Hematopoietic multipotent progenitor cell (in vitro differentiated cells): ENCODE data around the gene ACADS. TPM values are rescaled to one million over a fixed set of nuclear protein-coding genes. Genes with fewer than 3 reads are reported as not detected.

Experiments
- DNase-seq, 3 donors: peaks; one replicate each; pipeline ENCODE4 v3.0.0-alpha.2; 2011 to 2015; ENCODE audit warnings: low read depth in 2 of 3, low spot score in 2 of 3
- total RNA-seq: library from RNA; depleted of rRNA; stranded (reverse); fragments of >200 nt; gene quantifications from one replicate; pipeline ENCODE4 v1.2.3, GENCODE V29; 2012

ACADS gene
- total RNA-seq, 1 donor, result 33.1 TPM

DNA sequence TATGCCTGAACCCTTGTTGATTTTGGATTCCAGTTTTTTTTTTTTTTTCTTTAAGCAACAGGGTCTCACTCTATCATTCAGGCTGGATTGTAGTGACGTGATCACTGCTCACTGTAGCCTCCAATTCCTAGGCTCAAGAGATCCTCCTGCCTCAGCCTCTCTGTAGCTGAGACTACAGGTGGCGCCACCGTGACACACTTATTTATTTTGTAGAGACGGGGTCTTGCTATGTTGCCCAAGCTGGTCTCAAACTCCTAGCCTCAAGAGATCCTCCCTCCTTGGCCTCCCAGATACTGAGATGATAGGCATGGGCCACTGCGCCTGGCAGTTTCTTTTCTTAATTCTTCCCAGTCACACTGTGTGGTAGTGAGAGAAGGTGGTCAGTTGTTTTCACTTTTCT is 25.2 kb downstream of the ACADS start:
- DNase-seq, result no peak

DNA sequence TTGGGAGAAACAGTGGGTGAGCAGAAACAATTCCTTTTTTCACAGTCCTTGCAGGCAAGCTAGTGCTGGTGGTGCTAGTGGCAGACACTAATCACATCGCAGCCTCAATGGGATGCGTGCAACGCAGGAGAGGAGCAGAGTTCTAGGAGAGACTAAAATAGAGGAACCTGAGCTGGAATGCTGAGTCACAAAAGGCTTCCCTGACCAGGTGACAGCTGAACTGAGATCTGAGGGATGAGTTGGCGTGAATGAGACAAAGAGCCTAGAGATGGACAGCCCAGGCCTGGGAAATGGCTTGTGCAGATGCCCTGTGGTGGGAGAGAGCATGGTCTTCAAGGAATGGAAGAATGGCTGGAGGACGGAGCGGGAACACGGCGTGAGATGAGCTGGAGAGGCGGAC is 25.8 kb downstream of the ACADS start:
- peak in 1 of 3 donors; percentile 15 for DNase-seq

DNA sequence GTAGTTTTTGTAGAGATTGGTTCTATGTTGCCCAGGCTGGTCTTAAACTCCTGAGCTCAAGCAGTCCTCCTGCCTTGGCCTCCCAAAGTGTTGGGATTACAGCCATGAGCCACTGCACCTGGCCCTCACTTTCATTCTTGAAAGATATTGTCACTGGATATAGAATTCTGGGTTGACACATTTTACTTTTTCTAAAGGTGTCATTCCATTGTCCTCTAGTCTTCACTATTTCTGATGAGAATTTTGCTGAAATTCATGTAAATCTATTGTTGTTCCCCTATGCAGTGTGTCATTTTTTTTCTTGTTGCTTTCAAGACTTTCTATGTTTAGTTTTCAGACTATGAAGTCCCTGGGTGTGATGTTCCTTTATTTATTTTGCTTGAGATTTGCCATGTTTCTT is 29.2 kb downstream of the ACADS start:
- DNase-seq, result no peak

DNA sequence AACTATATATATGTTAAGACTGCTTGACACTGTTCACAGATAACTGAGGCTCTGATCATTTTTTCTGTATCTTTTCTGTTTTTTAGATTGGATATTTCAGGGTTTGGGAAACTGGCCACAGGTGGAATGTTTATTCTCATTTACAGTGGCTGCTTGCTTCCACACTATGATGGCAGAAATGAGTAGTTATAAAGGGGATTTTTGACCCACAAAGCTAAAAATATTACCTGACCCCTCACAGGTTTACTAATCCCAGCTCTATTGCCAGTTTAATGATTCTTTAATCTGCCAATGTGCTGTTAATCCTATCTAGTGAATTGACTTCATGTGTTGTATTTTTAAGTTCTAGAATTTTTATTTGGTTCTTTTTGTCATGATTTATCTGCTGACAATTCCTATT is 29.6 kb downstream of the ACADS start:
- no peak for DNase-seq

DNA sequence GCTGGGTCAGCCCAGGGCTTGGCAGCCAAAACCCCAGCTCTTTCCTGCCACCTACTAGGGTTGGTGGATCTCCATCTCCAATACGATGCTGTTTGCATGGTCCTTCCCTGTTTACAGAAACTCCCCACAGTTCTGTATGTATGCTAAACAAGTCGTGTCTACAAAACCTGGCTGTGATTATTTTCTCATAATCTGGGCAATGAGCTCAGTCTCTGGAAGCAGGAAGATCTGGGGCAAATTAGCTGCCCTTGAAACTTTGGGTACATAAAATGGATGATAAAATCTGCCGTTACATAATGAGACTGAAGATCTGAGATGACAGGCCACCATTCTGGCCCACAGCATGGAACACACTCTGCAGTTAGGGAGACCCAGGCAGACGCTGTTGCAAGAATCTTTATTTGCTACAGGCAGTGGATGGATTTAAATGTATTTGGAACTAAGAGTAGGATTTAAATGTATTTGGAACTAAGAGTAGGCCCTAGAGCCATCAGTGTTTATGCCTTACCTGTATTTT is 31.7 kb downstream of the ACADS start:
- DNase-seq, result no peak

DNA sequence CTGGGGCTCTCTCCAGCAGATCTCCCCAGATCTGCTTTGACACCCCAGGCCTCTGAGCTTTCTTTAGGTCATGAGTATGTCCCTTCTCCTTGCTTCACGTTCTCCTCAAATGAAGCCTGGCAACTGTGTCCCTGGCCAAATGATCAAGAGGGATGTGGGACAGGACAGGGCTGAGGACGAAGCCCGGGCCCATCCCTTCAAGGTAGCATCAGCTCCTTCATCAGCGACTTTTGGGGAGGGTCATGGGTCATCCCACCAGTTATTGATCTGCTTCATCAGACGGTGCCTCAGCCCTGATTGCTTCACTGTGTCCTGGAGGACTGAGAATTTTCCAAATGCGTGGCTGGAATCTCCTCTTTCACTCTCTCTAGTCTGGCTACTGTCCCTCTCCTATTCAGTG is 32.3 kb downstream of the ACADS start:
- DNase-seq, result no peak

DNA sequence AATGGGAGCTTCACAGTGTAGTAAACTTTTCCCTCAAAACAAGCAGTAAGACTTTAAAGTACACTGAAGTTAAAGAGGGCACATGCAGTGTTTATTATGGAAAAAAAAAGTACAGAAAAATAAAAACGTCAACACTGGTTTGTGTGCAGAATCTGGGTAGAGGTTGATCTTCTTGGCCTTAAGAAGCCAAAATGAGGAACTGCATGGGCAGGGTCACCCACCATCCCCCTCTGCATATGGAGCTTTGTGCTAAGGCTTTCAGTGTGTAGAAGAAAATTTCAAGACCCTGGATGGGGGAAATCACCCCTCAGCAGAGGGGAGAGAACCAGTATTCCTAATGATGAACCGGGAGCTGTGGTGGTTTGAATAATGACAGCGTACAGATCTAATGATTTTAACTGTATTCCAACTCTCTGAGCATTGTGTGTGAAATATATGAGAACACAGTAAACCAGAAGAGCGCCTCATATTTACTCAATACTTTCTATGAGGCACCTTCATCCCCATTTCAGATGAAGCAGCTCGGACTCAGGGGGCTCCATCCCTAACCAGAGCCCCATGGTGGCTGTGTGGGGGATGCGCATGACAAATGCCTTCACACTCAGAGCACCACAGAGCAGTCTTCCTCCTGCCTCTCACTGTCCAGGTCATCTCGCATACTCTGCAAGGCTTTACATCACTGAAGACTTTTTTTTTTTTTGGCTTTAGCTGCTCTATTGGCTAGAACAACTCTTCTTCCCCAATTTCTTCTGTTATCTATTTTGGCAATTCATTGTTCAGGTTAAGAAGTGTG is 33.4 kb downstream of the ACADS start:
- DNase-seq, result no peak

DNA sequence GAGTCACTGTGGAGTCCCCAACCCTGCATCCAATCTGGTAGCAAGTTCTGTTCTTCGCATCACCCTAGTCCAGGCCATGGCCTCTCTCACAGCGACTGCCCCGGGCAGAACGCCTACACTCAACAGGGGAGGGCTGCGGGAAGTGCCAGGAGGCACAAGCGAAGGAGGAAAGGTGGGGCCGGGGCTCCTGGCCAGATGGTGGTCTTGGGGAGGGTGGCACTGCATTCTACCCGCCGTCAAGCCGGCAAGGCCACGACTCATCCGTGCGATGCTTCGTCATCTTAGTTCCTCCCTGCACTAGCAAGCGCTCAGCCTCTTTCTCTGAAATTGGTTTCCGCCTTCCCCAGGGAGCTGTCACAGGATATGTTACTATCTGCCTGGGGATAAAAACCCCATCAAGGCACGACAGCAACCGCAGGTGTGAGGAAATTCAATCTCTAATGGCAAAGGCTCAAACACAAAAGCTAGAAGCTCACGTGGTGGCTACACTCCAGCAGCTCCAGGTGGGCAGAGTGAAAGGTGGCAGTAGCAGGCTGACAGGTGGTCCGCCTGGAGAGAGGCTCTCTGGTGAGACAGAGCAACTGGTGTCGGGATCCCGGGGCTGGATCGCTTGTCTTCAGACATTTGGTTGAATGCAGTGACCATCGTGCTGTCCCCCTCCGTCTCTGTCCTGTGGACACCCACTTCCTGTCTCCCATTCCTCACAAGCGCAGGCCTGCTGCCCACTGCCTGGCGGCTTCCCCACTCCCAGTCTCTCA is 34.1 kb downstream of the ACADS start:
- no peak for DNase-seq

DNA sequence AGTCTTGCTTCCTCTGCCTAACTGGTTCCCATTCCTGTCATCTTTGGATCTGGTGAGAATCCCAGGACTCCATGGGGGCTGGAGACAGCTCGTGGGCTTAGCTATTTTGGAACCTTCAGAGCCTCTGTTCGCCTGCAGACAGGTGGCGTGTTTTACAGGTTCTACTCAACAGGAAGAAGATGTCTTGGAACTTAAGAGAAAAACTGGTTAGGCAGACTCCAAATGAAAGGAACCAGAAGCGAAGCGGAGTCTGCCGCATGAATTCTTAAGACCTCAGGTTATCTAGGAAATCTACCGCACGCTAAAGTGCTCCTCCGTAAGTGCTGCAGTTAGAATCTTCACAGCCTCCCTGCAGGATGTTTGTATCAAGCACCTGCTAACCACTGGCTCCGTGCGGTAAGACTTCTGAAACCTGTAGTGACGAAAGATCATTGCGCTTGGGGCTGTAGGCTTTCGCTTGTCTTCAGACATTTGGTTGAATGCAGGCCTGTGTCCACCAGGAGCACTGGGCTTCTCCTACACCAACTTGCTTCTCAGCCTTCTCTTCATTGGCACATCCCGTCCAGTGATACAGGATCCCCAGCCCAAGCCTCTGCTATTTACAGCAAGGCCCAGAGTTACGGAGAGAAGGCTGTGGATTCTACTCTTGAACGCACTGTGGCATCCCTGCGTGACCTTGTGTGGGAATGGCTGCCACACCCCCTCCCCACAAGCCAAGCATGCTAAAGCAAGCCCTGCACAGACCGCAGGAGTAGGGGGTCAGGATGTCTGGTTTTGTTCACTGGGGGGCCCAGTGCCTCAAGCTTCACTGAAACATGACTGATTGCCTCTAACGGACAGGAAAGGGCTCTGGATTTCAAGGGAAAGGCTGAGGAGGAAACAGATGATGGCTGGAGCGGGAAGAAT is 35.0 kb downstream of the ACADS start:
- no peak for DNase-seq

DNA sequence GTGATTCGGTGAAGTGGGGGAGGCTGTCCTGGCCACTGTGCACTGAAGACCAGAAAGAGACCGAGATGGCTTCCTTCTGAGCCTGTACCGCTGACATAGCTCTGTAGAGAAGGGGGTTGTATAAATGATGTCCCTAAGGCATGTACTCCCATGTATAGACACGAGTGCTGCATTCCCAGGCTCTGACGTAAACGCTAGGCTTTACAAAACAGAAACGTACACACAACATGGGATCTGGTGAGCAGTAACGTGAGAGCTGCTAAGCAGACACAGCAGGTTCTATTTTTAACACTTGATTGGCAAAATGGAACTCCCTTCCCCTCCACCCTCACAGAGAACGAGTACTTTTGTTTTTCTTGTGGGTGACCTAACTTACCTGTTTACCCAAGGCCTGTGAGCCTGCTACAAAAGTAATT is 35.9 kb downstream of the ACADS start:
- no peak for DNase-seq

DNA sequence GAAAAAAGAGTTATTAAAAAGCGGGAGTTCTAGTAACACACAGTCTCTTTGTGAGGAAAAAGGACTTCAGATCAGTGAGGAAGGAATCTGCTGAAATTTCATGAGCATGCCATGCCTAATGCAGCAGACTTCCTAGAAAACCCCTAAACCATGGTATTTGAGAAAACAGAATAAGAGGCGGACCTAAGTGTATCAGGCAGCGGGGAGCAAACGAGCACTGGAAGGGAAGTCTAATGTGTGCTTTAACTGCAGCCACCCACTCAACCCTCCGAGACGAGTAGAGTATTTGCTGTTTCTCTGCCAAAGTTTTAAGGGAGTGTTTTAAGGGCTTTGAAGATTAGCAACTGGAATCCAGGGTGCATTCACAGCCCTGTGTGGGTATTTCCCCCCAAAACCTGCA is 36.5 kb downstream of the ACADS start:
- no peak for DNase-seq

DNA sequence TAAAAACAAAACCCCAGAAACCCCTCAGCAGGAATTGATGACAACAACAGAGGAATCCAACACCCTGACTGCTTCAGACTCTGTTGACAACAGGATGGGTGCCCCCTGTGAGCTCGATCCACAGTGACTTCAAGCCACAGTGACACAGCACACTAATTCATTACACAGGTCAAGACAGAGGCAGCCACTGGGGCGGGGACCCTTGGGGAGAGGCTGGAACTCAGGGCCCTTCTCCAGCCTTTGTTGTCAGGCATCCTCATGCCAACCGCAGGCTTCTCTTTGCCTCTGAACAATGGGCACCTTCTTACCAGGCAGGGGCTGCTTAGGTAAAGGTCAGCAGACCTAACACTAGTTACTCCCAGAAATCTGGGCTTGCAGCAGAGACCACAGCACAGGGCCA is 37.6 kb downstream of the ACADS start:
- DNase-seq, result no peak

DNA sequence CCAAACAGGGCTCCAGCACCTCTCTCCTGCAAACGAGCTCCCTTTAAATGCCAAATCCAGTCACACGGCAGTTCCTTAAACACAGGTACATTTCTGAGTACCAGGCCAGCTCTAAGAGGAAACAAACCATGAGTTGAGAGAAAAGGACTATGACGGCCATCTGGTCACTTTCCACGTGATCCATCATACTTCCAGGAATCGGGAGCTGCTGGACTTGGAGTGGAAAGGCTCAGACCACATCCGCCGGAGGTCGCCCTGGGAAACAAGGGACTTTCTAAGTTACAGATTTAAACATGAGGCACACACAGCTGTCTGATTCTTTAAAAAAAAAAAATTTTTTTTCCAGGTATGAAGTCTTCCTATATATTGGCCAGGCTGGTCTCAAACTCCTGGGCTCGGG is 39.2 kb downstream of the ACADS start:
- no peak for DNase-seq

DNA sequence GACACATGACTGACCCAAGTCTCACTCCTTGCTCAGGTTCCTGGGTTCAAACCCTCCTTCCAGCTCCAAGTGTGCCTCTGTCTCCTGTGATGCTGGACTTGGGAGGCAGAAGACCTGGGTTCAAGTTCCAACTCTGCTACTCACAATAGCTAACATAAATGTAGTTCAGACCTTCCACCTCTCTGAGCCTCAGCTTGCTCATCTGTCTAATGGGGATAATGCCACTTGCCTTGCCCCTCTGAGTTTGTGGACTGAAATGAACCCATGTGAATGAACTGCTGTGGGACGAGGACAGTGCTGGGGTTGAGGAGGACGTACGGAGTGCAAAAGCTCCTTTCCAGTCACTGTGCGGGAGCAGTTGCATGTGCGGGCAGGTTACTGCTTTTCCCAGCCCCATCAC is 40.9 kb downstream of the ACADS start:
- DNase-seq, result no peak

DNA sequence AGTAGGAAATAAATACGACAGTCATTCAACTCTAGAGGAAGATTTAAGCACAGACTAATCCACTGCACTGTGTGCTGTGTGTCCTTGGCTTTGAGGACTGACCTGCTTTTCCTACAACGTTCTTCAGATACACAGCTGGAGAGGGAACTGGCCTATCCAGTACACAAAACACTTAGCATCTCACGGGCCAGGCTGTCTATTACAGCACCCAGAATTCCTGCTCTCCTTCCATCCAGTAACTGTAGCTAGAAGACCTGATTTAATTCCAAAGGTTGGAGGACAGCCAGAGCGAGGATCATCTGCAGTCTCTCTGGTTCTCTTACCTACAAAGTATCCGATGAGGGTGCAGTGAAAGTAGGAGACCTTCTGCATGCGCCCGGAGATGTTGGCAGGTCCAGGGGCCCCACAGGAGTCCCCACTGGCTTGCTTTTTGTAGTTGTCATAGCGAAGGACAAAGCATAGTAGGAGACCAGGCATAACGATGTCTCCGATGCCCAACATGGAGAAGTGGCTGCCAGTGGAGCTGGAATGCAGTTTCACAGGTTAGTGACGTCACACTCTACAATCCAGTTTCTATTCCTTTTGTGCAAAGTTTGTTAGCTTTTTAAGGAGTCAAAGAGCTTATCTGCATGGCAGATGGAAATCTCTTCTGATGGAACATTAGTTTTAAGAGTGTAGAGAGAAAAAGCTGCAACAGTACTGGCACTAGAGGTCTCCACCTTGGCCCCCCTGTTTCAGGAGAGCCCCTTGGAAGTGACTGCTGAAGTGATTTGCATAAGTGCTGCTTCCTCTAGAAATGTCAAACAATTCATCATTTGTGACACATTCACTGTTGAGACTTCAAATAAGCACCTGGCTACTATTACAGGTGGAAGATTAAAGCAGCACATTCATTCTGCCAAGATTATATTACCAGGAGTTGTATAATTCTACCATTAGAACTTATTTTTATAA is 41.7 kb downstream of the ACADS start:
- DNase-seq, result no peak

DNA sequence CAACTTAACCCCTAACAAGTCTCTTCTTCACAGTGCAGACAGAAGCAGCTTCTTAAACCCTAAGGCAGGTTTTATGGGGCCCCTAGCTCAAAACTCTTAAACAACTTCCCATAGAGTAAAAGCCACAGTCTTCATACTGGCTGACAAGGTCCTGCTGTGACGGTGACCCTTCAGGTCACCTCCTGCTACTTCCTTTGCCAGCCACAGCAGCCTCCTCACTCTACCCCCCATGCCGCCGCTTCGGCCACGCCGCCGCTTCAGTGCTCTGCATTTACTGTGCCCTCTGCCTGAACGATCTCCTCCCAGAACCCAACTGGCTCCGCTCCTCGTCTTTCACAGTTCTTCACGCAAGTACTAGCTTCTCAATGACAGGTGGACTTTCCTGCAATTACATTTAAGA is 45.5 kb downstream of the ACADS start:
- DNase-seq, result no peak

DNA sequence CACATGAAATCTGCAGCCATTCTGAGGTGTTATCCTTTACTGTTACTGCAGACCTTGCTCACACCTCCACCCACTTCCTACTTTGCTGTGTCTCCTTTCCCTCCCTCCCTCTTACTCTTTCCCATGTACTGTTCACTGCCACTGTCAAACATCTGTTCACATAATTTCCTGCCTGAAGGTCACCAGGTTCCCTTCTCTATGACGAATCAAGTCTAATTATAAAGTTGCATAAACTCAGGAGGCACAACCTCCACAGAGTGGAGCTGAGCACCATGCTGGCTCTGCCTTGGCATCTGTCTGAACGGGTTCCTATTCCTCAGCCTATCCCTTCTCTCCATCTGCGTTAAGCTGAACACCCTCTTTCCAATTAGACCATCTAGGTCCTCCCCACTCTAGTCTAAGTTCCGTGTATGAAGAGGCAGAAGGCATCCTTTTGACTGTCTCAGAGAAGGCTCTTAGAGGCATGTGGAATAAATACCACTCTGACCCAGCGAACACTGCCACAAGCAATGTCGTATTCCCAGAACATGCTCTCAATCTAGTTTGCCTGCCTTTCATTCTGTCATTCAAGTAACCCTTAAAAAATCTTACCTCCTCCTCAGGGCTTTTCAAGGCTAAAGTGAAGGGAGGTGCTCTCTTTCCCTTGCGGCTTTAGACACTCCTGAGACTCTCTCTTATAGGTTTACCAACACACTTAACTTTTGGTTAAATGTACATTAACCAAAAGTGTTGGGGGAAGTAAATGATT is 48.7 kb downstream of the ACADS start:
- DNase-seq, result peak in 2 of 3 donors; percentile 59 to 81

DNA sequence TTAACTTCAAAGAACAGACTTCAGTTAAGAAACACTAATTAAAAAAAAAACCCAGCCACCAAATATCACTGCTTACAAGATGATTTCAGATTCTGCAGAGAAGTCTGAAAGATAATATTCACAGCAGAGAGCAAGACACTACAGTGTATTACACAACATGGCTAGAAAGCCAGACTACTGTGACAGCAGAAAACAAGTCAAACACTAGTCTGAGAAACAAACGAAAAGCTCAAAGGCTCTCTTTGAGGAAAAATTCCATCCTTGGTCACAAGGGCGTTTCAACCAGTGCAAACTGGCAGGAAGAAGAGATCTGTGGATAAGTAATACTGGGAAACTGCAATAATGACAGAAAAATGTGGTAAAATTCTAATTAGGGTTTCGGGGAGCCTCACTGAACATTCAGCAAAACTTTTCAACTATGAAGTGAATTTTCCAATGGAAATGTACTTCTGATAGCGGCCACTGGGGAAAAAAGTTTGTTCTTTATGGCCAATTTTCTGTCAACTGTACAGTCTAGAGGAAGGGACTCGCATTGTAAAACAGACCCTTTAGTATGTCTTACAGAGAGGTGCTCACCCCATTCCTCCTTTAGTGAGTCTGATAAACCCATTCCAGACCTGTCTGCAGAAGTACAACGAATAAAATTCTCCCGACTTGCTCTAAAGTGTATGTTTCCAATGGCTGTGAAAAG is 50.4 kb downstream of the ACADS start:
- no peak for DNase-seq

DNA sequence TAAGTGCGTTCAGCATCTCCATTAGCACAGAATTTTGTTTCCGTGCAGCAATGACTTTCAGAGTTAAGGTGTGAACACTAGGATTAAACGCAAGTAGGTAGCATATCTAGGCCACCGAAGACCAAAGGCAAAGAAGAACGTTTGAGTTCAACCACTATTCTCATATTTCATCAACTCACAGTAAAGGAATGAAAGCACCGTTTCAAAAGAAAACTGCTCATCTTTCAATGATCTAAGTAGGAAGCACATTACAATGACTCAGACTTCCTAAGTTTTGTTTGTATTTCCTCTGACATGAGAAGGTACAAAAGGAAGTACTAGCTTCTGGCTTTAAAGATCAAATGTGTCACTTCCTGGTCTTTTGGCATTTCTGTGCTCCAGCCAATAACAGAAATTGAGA is 57.6 kb downstream of the ACADS start:
- DNase-seq, result peak in 1 of 3 donors; percentile 13
